ENCODE measurements around the gene SERINC1. TPM values are rescaled to one million over a fixed set of nuclear protein-coding genes. Genes with fewer than 3 reads are reported as not detected.

Gene SERINC1
- total RNA-seq, 6 donors from 2014 or later, result 30.4 to 222 (median 188) TPM

GRCh38 chr6:122394016-122394415 is 77.6 kb downstream of the SERINC1 start:
- Histone ChIP-seq H3K9me3 (no peaks in the 10 kb centered on the region), H3K4me1 (peaks cover 0 to 4% (median 1%) of the 10 kb centered on the region in 4 donors), H3K27ac (no peak overlapping the region), H3K27me3 (no peaks in the 10 kb centered on the region), H3K4me3 (no peak overlapping the region), H3K36me3 (no peaks in the 10 kb centered on the region)
- DNase-seq, result no peak
- WGBS, 2 donors, result 80 to 85% methylated on average over 5 of the region's 5 CpGs
- TF ChIP-seq CTCF (IDR thresholded peaks at IDR 0.05) (no peak), POLR2A (IDR thresholded peaks at IDR 0.05) (no peak), POLR2AphosphoS5 (IDR thresholded peaks at IDR 0.05) (no peak), EP300 (IDR thresholded peaks at IDR 0.05) (no peak)
- no peak for ATAC-seq (ENCODE audit: low FRiP score in 2 of 2)

GRCh38 chr6:122393351-122393896 is 78.2 kb downstream of the SERINC1 start:
- Histone ChIP-seq H3K36me3 (no peaks in the 10 kb centered on the region), H3K9me3 (no peaks in the 10 kb centered on the region), H3K27ac (no peak overlapping the region), H3K27me3 (no peaks in the 10 kb centered on the region), H3K4me1 (no peaks in the 10 kb centered on the region), H3K4me3 (no peak overlapping the region)
- ATAC-seq (ENCODE audit: low FRiP score in 2 of 2) (no peak), DNase-seq (no peak)
- no peak for TF ChIP-seq EP300 (IDR thresholded peaks at IDR 0.05)
- 73 to 77% methylated on average over 8 of the region's 8 CpGs for WGBS, 2 donors

Small RNAs within 50 kb of the gene (small RNA-seq; reads per million reads assigned to genes)
- 0 reads per million in 4 donors for gene Z99129.1

Other genes starting within 250 kb of the SERINC1 start
- gene HSF2, start 72.2 kb downstream of the SERINC1 start, total RNA-seq, result 10 to 100 TPM in 4 of 6 donors, 1 to 10 TPM in 2; 8.4 to 40.6 (median 14.2) TPM
- 10 to 100 TPM in 1 of 6 donors, 1 to 10 TPM in 4, not detected in 1; 1.0 to 16.1 (median 3.5) TPM for gene PKIB, start 138.6 kb upstream of the SERINC1 start, total RNA-seq